Activated naive CD4-positive, alpha-beta T cell treated with anti-CD3 and anti-CD28 coated beads for 36 hours (primary cell): ENCODE results near the gene CTSW. TPM values are rescaled to one million over a fixed set of nuclear protein-coding genes. Genes with fewer than 3 reads are reported as not detected.

Source experiments
- CTCF ChIA-PET: fragments of 350-600 bp; sonication (Branson Sonifier 250); formaldehyde crosslinking; loops from one replicate; lab custom pipeline; 2021; ENCODE audit warnings: antibody characterized with exemption; lab: Charles Lee
- DNase-seq: peaks from one replicate; pipeline ENCODE4 v3.0.0-alpha.2; 2020
- H3K27ac Mint-ChIP-seq: one replicate; pipeline ENCODE4 v1.8.0; 2021; ENCODE audit warnings: mild to moderate bottlenecking, mixed read lengths
- H3K27me3 Mint-ChIP-seq: one replicate; pipeline ENCODE4 v1.8.0; 2021; ENCODE audit warnings: low read depth, mixed read lengths
- H3K36me3 Mint-ChIP-seq: one replicate; pipeline ENCODE4 v1.8.0; 2021; ENCODE audit warnings: low read depth, mixed read lengths
- H3K4me1 Mint-ChIP-seq: one replicate; pipeline ENCODE4 v1.8.0; 2021; ENCODE audit warnings: low read depth, mixed read lengths
- H3K4me3 Mint-ChIP-seq: one replicate; pipeline ENCODE4 v1.8.0; 2021; ENCODE audit warnings: mild to moderate bottlenecking, moderate library complexity, mixed read lengths
- H3K9me3 Mint-ChIP-seq: one replicate; pipeline ENCODE4 v1.8.0; 2021; ENCODE audit warnings: mixed read lengths
- intact Hi-C: fragments of 100-400 bp; cut with micrococcal nuclease; formaldehyde crosslinking; loops from one replicate; pipeline ENCODE4 v1.15.1; 2023
- total RNA-seq, 2 experiments: library from RNA; stranded (reverse); gene quantifications; one replicate each; pipeline ENCODE4 v1.2.3, GENCODE V29; 2021

Gene CTSW
- total RNA-seq, 2 experiments from 2014 or later: 0.91 to 0.95 TPM

DNA sequence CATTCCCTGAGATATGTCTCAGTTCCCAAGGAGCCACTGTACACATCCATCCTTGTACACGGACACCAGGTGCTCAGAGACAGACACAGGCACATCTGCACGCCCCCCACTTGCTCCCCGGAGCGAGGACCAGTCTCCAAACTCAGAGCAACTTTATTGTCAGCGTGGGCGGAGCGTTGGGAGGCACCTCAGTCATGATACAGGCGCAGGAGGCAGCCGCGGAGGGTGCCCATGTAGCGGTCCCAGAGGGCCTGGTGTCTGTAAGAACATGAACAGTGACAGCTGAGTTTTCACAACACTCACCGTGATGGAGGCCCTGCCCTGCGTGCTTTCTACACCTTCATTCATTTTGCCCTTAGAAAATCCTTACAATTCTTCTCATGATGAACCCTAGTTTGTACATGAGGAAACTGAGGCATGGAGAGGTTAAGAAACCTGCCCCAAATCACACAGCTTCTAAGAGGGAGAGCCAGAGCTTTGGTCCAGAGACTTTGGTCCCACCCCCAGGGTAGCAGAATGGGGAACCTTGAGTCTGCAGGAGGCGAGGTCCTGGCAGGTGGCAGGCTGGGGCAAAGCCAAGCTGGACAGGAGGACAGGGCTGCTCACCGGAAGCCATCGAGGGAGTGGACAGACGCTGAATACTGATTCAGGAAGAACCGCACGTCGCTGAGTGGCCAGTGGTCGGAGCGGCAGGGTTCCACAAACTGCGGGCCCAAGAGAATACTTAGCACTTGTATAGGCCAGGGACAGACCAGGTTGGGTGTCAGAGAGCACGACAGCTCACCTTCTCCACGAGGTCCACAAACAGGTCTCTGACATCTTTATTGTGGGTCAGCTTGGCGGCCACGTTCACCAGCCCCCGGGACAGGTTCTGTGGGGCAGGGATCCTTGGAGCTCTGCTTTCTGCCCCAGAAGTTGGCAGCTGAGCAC is 4.4 kb downstream of the CTSW start:
- no peaks in the 10 kb centered on the region for H3K27me3 Mint-ChIP-seq
- intact Hi-C loops: loop anchor here (1.0 to 2.0 kb wide), 2 partner anchors 27 to 105 kb away; no protein-coding TSS in a partner anchor
- DNase-seq: no peak
- CTCF ChIA-PET: interaction anchor here (0.6 to 14.7 kb wide), 43 partner anchors 10 to 1101 kb away, joined by 3 to 178 read pairs (median 5); partner anchors contain the start of genes CFL1, EFEMP2, MUS81 and SART1
- no peaks in the 10 kb centered on the region for H3K9me3 Mint-ChIP-seq
- peak overlapping the region; percentile 80 for H3K27ac Mint-ChIP-seq
- peaks cover 63% of the 10 kb centered on the region for H3K4me1 Mint-ChIP-seq
- H3K36me3 Mint-ChIP-seq: peaks cover 29% of the 10 kb centered on the region
- no peak overlapping the region for H3K4me3 Mint-ChIP-seq

DNA sequence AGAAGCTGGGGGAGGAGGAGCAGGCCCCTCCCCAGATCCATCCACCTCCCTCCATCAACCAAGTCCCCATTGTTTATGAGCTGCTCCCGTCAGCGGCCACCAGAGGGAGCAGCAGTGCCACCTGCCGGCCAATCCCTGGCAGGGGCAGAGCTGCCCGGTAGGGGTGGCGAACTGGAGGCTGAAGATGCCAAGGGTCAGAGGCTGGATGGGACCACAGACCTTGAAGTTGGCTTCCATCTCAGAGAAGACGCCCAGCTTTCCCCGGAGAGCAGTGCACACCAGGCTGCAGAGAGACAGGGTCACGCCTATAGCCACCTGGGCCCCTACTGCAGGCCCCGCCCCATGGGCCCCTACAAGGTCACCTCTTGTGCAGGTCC is 5.1 kb downstream of the CTSW start:
- peaks cover 63% of the 10 kb centered on the region for H3K4me1 Mint-ChIP-seq
- peak overlapping the region; percentile 80 for H3K27ac Mint-ChIP-seq
- CTCF ChIA-PET: interaction anchor here (0.6 to 14.7 kb wide), 47 partner anchors 11 to 1102 kb away, joined by 3 to 178 read pairs (median 5); partner anchors contain the start of genes CFL1, EFEMP2, MUS81 and SART1
- no peaks in the 10 kb centered on the region for H3K27me3 Mint-ChIP-seq
- peaks cover 29% of the 10 kb centered on the region for H3K36me3 Mint-ChIP-seq
- H3K9me3 Mint-ChIP-seq: no peaks in the 10 kb centered on the region
- peak; percentile 86 for DNase-seq
- intact Hi-C loops: loop anchor here (1.0 to 2.0 kb wide), 2 partner anchors 26 to 105 kb away; no protein-coding TSS in a partner anchor
- no peak overlapping the region for H3K4me3 Mint-ChIP-seq

GRCh38 chr11:65885231-65885630 is 5.6 kb downstream of the CTSW start:
- Mint-ChIP-seq H3K9me3 (no peaks in the 10 kb centered on the region), H3K4me3 (no peak overlapping the region), H3K27ac (no peak overlapping the region), H3K4me1 (peaks cover 63% of the 10 kb centered on the region), H3K27me3 (no peaks in the 10 kb centered on the region), H3K36me3 (peaks cover 29% of the 10 kb centered on the region)
- intact Hi-C loops: loop anchor here (2.0 kb wide), 1 partner anchor 26 kb away; no protein-coding TSS in a partner anchor
- CTCF ChIA-PET: interaction anchor here (0.6 to 14.7 kb wide), 41 partner anchors 10 to 404 kb away, joined by 3 to 178 read pairs (median 6); partner anchors contain the start of genes CFL1, EFEMP2, MUS81 and SART1
- DNase-seq: no peak

DNA sequence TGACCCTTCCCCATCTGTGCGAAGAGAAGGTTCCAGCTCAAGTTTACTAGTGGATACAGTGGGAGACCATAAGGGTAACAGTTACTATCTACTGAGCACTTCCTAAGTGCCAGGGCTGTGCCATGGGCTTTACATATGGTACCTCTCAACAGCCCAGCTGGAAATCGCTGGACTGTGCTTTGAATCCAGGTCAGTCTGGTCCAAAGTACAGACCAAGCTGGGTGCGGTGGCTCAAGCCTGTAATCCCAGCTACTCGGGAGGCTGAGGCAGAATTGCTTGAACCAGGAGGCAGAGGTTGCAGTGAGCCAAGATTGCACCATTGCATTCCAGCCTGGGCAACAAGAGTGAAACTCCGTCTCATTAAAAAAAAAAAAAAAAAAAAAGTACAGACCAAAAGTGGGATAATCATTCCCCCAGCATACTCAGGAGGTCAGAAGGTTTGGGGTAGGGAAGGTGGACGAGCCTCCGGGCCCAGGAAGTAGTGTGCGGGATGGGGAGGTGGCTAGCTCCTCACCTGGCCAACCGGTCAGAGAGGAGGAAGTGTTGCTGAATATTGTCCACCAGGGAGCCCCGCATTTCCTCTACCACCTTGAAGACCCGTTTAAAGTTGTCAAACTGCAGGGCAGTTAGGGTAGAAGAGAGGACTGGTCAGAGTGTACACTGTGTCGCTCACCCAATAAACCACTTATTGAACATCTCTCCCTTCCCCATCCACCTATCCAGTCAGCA is 6.3 kb downstream of the CTSW start:
- no peaks in the 10 kb centered on the region for H3K27me3 Mint-ChIP-seq
- no peak for DNase-seq
- H3K4me3 Mint-ChIP-seq: peak overlapping the region; percentile 97
- H3K9me3 Mint-ChIP-seq: no peaks in the 10 kb centered on the region
- H3K4me1 Mint-ChIP-seq: peaks cover 57% of the 10 kb centered on the region
- H3K36me3 Mint-ChIP-seq: peaks cover 29% of the 10 kb centered on the region
- CTCF ChIA-PET: interaction anchor here (0.7 to 14.7 kb wide), 26 partner anchors 8 to 174 kb away, joined by 3 to 178 read pairs (median 8); partner anchors contain the start of genes CFL1, EFEMP2, MUS81 and SNX32
- H3K27ac Mint-ChIP-seq: no peak overlapping the region
- intact Hi-C loops: loop anchor here (2.0 kb wide), 1 partner anchor 25 kb away; no protein-coding TSS in a partner anchor

DNA sequence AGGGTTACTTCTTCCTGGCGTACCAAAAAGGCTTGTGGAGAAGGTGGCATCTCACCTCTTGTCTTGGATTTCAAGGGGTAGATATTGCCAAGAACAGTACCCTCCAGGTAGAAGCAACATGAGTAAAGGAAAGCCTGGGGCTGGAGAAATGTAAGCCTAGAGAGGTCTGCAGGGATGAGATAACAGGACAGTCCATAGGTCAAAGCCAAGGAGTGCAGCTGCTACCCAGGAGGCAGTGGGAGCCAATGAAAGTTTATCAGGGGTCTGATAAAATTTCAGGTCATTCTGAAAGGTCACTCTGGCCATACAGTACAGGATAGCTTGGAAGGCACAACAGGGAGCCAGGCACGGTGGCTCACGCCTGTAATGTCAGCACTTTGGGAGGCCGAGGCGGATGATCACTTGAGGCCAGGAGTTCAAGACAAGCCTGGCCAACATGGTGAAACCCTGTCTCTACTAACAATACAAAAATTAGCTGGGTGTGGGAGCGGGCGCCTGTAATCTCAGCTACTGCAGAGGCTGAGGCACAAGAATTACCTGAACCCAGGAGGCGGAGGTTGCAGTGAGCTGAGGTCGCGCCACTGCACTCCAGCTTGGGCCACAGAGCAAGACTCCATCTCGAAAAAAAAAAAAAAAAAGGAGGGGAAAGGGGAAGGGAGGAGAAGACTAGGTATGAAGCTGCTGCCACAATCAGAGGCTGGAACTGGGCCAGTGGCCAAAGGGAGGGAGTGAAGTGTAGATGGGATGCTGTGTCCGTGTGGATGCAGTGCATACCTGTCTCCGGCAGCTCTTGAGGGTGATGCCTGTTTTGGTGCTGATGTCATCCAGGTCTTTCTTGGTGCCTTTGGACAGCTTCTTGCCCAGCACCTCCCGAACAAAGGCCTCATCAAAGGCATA is 7.4 kb downstream of the CTSW start:
- Mint-ChIP-seq H3K27me3 (no peaks in the 10 kb centered on the region), H3K36me3 (peaks cover 33% of the 10 kb centered on the region), H3K4me1 (peaks cover 52% of the 10 kb centered on the region), H3K27ac (peak overlapping the region; percentile 95), H3K9me3 (no peaks in the 10 kb centered on the region), H3K4me3 (peak overlapping the region; percentile 97)
- intact Hi-C loops: no loop called here
- CTCF ChIA-PET: interaction anchor here (0.6 to 14.7 kb wide), 23 partner anchors 9 to 520 kb away, joined by 3 to 178 read pairs (median 5); partner anchors contain the start of genes BANF1, CFL1, EFEMP2 and EIF1AD
- DNase-seq: no peak

- H3K27me3 Mint-ChIP-seq: no peaks in the 10 kb centered on the region
- H3K36me3 Mint-ChIP-seq: peaks cover 39% of the 10 kb centered on the region
- CTCF ChIA-PET: interaction anchor here (0.6 to 14.7 kb wide), 29 partner anchors 9 to 222 kb away, joined by 3 to 178 read pairs (median 5); partner anchors contain the start of genes BANF1, CFL1, EFEMP2 and EIF1AD
- peak; percentile 50 for DNase-seq
- intact Hi-C loops: loop anchor here (1.0 to 2.0 kb wide), 5 partner anchors 13 to 177 kb away; partner anchors contain the start of genes AP5B1, CFL1, EFEMP2 and FOSL1
- H3K4me1 Mint-ChIP-seq: peaks cover 57% of the 10 kb centered on the region
- no peaks in the 10 kb centered on the region for H3K9me3 Mint-ChIP-seq
- peak overlapping the region; percentile 97 for H3K4me3 Mint-ChIP-seq
- H3K27ac Mint-ChIP-seq: peak overlapping the region; percentile 95
Measured at GRCh38 chr11:65887723-65888162, 8.1 kb downstream of the CTSW start.

DNA sequence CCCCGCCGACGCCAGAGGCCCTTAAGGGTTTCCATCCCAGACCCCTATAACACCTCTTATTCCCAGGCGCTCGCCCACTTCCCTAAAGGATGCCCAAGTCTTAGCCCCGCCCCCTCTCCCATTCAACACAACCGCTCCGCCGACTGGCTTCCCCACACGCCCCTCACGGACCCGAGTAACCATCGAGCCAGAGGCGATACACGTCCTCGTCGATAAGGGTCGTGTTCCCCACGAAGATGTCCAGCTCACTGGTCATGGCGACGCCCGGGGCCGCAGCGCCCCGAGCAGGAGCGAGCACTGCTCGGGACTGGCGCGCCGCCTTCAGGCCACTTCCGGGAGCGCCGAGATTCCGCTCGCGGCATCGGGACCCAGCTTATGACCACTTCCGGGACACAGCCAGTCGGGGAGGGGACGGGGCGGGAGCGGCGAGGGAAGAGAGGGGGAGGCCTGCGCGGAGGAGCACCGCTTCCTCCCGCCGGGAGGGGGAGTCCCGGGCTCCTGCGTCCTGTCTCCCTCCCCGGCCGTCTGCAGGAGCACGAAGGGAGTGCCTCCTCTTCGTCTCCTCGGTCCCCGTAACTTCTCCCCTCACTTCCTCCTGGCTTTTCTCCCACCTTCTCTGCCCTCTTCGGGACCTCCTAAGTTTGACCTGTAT is 8.7 kb downstream of the CTSW start, which contains the start of gene FIBP:
Gene FIBP, minus strand, starts transcription at position 309 of the 652 bp plus-strand sequence. Its CDS starts 53 bp downstream, at position 256.
- H3K27me3 Mint-ChIP-seq: no peaks in the 10 kb centered on the region
- DNase-seq: peak; percentile 99
- H3K27ac Mint-ChIP-seq: peak within 1 kb of the TSS; percentile 95
- peaks cover 62% of the 10 kb centered on the region for H3K4me1 Mint-ChIP-seq
- no peaks in the 10 kb centered on the region for H3K9me3 Mint-ChIP-seq
- H3K36me3 Mint-ChIP-seq: peaks cover 37% of the 10 kb centered on the region
- H3K4me3 Mint-ChIP-seq: peak within 1 kb of the TSS; percentile 97
- intact Hi-C loops: loop anchor here (1.0 to 2.0 kb wide), 5 partner anchors 12 to 177 kb away; partner anchors contain the start of genes AP5B1, CFL1, EFEMP2 and FOSL1
- CTCF ChIA-PET: interaction anchor here (0.7 to 14.7 kb wide), 25 partner anchors 9 to 223 kb away, joined by 3 to 178 read pairs (median 5); partner anchors contain the start of genes CFL1, EFEMP2, FOSL1 and MUS81

DNA sequence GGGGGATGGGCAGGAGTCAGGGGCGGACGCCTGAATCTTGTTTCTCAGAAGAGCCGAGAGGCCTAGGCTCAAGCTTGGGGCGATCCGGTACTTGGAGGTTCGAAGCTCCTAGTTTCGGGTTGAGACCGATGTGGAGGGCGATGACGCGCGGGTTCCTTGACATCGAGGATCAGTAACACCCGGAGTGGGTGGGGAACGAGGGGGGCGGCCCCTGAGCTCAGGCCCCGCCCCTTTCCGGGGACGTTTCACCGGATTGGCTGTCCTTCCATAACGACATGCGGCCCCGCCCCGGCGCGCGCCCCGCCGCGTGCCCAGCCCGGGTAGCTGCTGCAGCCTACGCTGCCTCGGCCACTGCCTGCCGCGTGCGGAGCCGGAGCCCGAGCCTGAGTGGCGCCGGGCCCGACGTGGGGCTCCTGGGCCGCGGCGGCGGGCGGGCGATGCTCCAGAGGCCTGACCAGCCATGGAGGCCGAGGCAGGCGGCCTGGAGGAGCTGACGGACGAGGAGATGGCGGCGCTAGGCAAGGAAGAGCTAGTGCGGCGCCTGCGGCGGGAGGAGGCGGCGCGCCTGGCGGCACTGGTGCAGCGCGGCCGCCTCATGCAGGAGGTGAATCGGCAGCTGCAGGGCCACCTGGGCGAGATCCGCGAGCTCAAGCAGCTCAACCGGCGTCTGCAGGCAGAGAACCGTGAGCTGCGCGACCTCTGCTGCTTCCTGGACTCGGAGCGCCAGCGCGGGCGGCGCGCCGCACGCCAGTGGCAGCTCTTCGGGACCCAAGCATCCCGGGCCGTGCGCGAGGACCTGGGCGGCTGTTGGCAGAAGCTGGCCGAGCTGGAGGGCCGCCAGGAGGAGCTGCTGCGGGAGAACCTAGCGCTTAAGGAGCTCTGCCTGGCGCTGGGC is 10.9 kb downstream of the CTSW start, which contains the start of gene CCDC85B:
Gene CCDC85B, plus strand, starts transcription at position 350 of the 895 bp plus-strand sequence. Its CDS starts 111 bp downstream, at position 461.
- DNase-seq: peak; percentile 99
- Mint-ChIP-seq H3K9me3 (no peaks in the 10 kb centered on the region), H3K27ac (peak within 1 kb of the TSS; percentile 95), H3K27me3 (no peaks in the 10 kb centered on the region), H3K4me3 (peak within 1 kb of the TSS; percentile 97), H3K4me1 (peaks cover 66% of the 10 kb centered on the region), H3K36me3 (peaks cover 29% of the 10 kb centered on the region)
- CTCF ChIA-PET: interaction anchor here (0.6 to 14.7 kb wide), 21 partner anchors 7 to 245 kb away, joined by 3 to 178 read pairs (median 5); partner anchors contain the start of genes CFL1, FOSL1 and MUS81
- intact Hi-C loops: loop anchor here (1.0 to 10.0 kb wide), 7 partner anchors 29 to 378 kb away; partner anchors contain the start of genes C11orf68, DRAP1, PACS1 and RAB1B
